GM19395 (cell line): ENCODE data around the gene TAF11L14.

Experiments
- ATAC-seq: cut with Tn5 transposase; IDR thresholded peaks from one replicate; pipeline ENCODE4 v1.9.1; 2021; ENCODE audit warnings: mild to moderate bottlenecking, moderate library complexity; ENCODE audit not compliant: unreplicated experiment

TAF11L14 gene

DNA sequence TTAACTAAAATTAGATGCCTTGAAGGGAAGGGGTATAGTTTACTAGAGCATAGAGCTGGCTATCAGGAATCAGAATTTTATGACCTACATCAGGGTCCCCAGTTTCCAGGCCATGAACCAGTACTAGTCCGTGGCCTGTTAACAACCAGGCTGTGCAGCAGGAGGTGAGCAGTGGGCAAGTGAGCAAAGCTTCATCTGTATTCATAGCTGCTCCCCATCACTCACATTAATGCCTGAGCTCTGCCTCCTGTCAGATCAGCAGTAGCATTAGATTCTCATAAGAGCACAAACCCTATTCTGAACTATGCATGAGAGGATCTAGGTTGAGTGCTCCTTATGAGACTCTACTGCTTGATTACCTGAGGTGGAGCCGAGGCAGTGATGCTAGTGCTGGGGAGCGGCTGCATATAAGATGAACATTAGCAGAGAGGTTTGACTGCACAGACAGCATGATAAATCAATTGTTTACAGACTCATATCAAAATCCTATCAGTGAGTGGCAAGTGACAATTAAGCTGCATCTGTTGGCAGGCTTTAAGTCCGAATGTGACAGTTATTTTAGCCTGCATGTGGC, 44.6 kb downstream of the TAF11L14 start:
- ATAC-seq = no peak

DNA sequence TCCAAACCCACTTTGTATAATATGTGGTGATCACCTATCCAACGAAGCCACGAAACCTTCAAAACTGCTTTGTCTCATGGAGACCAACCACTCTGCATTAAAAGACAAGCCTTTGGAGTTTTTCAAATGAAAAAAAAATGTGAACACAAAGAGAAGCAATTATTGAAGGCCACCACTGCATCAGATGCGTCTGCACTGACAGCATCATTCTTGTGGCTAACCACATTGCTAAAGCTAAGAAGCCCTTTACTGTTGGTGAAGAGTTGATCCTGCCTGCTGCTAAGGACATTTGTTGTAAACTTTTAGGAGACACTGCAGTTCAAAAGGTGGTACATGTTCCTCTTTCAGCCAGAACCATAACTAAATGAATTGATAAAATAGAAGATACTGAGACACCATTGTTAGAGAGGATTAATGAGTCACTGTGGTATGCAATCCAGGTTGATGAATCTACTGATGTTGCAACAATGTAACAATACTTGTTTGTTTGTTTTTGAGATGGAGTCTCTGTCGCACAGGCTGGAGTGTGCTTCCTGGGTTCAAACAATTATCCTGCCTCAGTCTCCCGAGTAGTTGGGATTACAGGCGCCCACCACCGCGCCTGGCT, 45.4 kb downstream of the TAF11L14 start:
- ATAC-seq = no peak

DNA sequence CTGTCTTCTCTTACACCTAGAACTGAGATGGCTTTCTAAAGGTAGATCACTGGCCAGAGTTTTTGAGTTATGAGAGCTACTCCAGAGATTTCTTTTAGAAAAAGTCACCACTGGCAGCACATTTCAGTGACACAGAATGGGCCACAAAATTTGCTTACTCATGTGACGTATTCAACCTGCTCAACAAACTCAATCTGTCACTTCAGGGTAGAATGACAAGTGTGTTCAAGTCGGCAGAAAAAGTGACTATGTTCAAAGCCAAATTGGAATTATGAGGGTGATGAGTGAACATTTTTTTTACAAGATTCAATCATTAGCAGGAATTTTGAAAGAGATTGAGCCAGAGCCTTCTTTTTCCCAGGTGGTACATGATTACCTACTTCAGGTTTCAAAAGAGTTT, 46.5 kb downstream of the TAF11L14 start:
- no peak for ATAC-seq
